ENCODE data around the gene CLASP1. TPM values are rescaled to one million over a fixed set of nuclear protein-coding genes. Genes with fewer than 3 reads are reported as not detected.

The CLASP1 gene
- total and polyA plus RNA-seq, 2 donors (not counting 3 experiments of a cell fraction or from before 2014, with no cell fraction given): 10.0 to 57.9 TPM

GRCh38 chr2:121626777-121627524, 22.3 kb downstream of the CLASP1 start:
- POLR2A ChIA-PET: no interaction called here

More at GRCh38 chr2:121626777-121627524, 22.3 kb downstream of the CLASP1 start:
- Histone ChIP-seq H3K4me1 (ENCODE audit: control insufficient read depth, extremely low read depth, insufficient read depth, low read length) (no peaks in the 10 kb centered on the region), H3K36me3 (ENCODE audit: control insufficient read depth in 2 of 2, extremely low read depth in 1 of 2, insufficient read depth in 2 of 2, low read length in 2 of 2) (no peaks in the 10 kb centered on the region), H2AFZ (ENCODE audit: low read depth, low read length) (no peak overlapping the region), H3K9ac (replicated peaks; ENCODE audit: extremely low read depth, insufficient read depth, low read length) (no peak overlapping the region), H3K9me3 (replicated peaks; ENCODE audit: control insufficient read depth, insufficient read depth, low read length) (no peaks in the 10 kb centered on the region), H3K4me2 (ENCODE audit: insufficient read depth, low read length) (no peak overlapping the region), H3K9me1 (replicated peaks; ENCODE audit: control insufficient read depth, extremely low read depth, insufficient read depth, low read length) (no peaks in the 10 kb centered on the region), H3K27ac (ENCODE audit: insufficient read depth, low read depth, low read length) (no peak overlapping the region), H4K20me1 (replicated peaks; ENCODE audit: control insufficient read depth, extremely low read depth, insufficient read depth, low read length) (peaks cover 2% of the 10 kb centered on the region), H3K4me3 (replicated peaks in 1 of 3; ENCODE audit: insufficient read depth in 1 of 3, low read depth in 1 of 3, low read length in 3 of 3) (no peak overlapping the region), H3K79me2 (ENCODE audit: control insufficient read depth, insufficient read depth, low read length) (peaks cover 39% of the 10 kb centered on the region), H3K27me3 (ENCODE audit: control insufficient read depth in 2 of 2, insufficient read depth in 2 of 2, low read length in 2 of 2) (no peaks in the 10 kb centered on the region)
- FAIRE-seq: no peak
- CTCF ChIA-PET: interaction anchor here (1.1 to 1.2 kb wide), 2 partner anchors 17 to 96 kb away, joined by 3 read pairs; partner anchors contain the start of gene RNU4ATAC
- intact Hi-C loops (cut with micrococcal nuclease): no loop called here
- BruUV-seq (replicated peaks): no TSS peak
- TF ChIP-seq JUN (IDR thresholded peaks at IDR 0.05; ENCODE audit: borderline replicate concordance, insufficient read depth, insufficient read length, low read depth): no peak
- no peak for TF ChIP-seq POLR2AphosphoS5 (IDR thresholded peaks at IDR 0.05; ENCODE audit: insufficient read depth, low read depth, low read length)
- TF ChIP-seq MYC (IDR thresholded peaks at IDR 0.05; ENCODE audit: low read depth, low read length): no peak
- TF ChIP-seq POLR2A (IDR thresholded peaks at IDR 0.05; ENCODE audit: low read depth, low read length): no peak
- no peak for TF ChIP-seq CTCF (IDR thresholded peaks at IDR 0.05; ENCODE audit: extremely low read depth in 1 of 2, insufficient read depth in 1 of 2, low read depth in 1 of 2, low read length in 2 of 2)
- no peak for TF ChIP-seq EZH2 (IDR thresholded peaks at IDR 0.05; ENCODE audit: borderline replicate concordance, low read depth, low read length, severe bottlenecking)
- TF ChIP-seq FOS (IDR thresholded peaks at IDR 0.05; ENCODE audit: borderline replicate concordance, insufficient read depth, low read length): no peak
- TF ChIP-seq, protein P1, sequence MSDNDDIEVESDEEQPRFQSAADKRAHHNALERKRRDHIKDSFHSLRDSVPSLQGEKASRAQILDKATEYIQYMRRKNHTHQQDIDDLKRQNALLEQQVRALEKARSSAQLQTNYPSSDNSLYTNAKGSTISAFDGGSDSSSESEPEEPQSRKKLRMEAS (IDR thresholded peaks at IDR 0.05; ENCODE audit: insufficient read depth, insufficient read length): no peak
- no peak for TF ChIP-seq GATA2 (IDR thresholded peaks at IDR 0.05; ENCODE audit: insufficient read depth, insufficient read length, low read depth, low read length)
- dilution Hi-C loops (cut with MboI; ENCODE audit: extremely low pct_ligation_motif_present, low sequenced_read_pairs): no loop called here
- DNase-seq (ENCODE audit: low read depth, low spot score): peak; percentile 51

Measured in endothelial cell of umbilical vein (primary cell).